K562 (cell line): Measurements from ENCODE around the gene QKI. TPM values are rescaled to one million over a fixed set of nuclear protein-coding genes. Genes with fewer than 3 reads are reported as not detected.

ENCODE experiments used
- HNRNPLL ChIP-seq: fragments of 200-400 bp; formaldehyde crosslinking; IDR thresholded peaks from 2 replicates; pipeline ENCODE4 v1.6.1; 2017; ENCODE audit warnings: low read length, low read depth, mild to moderate bottlenecking; ENCODE audit not compliant: poor library complexity, severe bottlenecking
- NCOA2 ChIP-seq, 2 experiments: fragments of 450-650 bp; IDR thresholded peaks; 2 replicates each; pipeline ENCODE4 v1.6.1; 2018; ENCODE audit warnings: mild to moderate bottlenecking in 2 of 2, moderate library complexity in 1 of 2; ENCODE audit not compliant: partially characterized antibody in 2 of 2
- SIN3B ChIP-seq: fragments of 450-650 bp; IDR thresholded peaks from 2 replicates; pipeline ENCODE4 v1.6.1; 2017; ENCODE audit warnings: low read depth, mild to moderate bottlenecking, moderate library complexity
- SRSF3 ChIP-seq: fragments of 200-400 bp; formaldehyde crosslinking; IDR thresholded peaks from 2 replicates; pipeline ENCODE4 v1.6.1; 2016; ENCODE audit warnings: mild to moderate bottlenecking, low read length, moderate library complexity; ENCODE audit not compliant: insufficient read depth
- ZNF175 ChIP-seq: fragments of 200-800 bp; sonication (Bioruptor generic); IDR thresholded peaks from 2 replicates; pipeline ENCODE4 v1.6.1; 2016; ENCODE audit warnings: low read depth, mild to moderate bottlenecking, missing genetic modification characterization, missing compliant biosample characterization
- ZNF263 ChIP-seq: sonication (generic); formaldehyde crosslinking; IDR thresholded peaks from 2 replicates; pipeline ENCODE4 v1.8.0; 2022; ENCODE audit warnings: mild to moderate bottlenecking, missing genetic modification reagents, borderline replicate concordance
- polyA plus RNA-seq, 8 experiments: library from polyadenylated mRNA; depleted of rRNA in 4 of 8; stranded (reverse) in 5 of 8; unstranded in 3 of 8; fragments of >200 nt; fragmentation: Nextera tagmentation in 2 of 8; fragmentation: Illumina TruSeq in 1 of 8; extraction: Ambion mirVana in 2 of 8; extraction: Trizol in 1 of 8; gene quantifications; 2 replicates each; pipeline versions ENCODE4 v1.2.1 to v1.2.3, GENCODE V29; 2011 to 2014; ENCODE audit warnings: inconsistent platforms in 1 of 8, missing spikeins in 1 of 8
- total RNA-seq, 7 experiments: library from RNA; depleted of rRNA in 6 of 7; stranded (reverse); fragments of >200 nt in 6 of 7; fragmentation: Illumina TruSeq in 2 of 7; extraction: Trizol in 2 of 7; gene quantifications; 2 replicates each; pipeline versions ENCODE4 v1.2.1 to v1.2.3, GENCODE V29; 2011 to 2021; ENCODE audit warnings: low replicate concordance in 1 of 7
- TF ChIP-seq, protein P1 (sequence below): fragments of 450-650 bp; IDR thresholded peaks from 2 replicates; pipeline ENCODE4 v1.6.1; 2016; ENCODE audit warnings: low read depth
- TF ChIP-seq, protein P2 (sequence below), 2 experiments: fragments of 450-650 bp in 1 of 2; sonication (generic) in 1 of 2; formaldehyde crosslinking in 1 of 2; IDR thresholded peaks; 2 replicates each; pipeline versions ENCODE4 v1.7.1 to v1.9.0; 2016 to 2022; ENCODE audit warnings: inconsistent platforms in 1 of 2, mild to moderate bottlenecking in 1 of 2, missing genetic modification reagents in 1 of 2

Gene QKI
- total and polyA plus RNA-seq, 9 of the 15 experiments (the other 6 are each of a cell fraction or from before 2014, with no cell fraction given) = 20.4 to 215 (median 123) TPM

DNA sequence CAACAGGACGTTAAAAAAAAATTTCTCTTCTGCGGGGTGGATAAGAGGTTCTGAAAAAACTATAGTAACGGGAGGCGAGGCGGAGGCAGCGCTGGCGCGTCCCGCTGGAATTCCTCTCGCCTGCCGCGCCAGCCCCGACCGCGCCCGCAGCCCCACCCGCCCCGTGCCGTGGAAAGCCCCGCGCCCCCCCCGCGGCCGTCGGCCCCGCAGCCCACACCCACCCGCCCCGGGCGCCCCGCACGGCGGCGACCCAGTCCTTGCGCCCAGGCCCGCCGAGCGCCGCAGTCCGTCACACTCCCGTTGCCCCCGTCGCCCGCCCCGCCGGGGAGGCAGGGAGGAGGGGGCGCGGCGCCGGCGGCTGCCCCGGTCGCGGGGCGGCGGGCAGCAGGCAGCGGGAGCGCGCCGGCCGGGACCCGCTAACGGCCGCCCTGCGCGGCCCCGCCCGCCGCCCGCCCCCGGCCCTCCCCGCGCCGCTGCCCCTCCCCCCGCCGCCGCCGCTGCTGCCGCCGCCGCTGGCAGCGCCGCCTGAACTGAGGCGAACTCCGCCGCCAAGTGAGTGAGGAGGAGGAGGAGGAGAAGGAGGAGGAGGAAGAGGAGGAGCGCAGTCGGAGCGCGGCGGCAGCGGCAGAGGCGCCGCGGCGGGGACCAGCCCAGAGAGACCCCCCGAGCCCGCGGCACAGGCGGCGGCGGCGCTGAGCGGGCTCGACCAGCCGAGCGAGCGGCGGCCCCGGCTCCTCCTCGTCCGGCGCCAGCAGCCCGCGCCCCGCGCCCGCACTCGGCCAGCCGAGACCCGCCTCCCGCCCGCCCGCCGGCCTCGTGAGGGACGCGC, at the start of gene QKI (continued):
- TF ChIP-seq, protein P1, sequence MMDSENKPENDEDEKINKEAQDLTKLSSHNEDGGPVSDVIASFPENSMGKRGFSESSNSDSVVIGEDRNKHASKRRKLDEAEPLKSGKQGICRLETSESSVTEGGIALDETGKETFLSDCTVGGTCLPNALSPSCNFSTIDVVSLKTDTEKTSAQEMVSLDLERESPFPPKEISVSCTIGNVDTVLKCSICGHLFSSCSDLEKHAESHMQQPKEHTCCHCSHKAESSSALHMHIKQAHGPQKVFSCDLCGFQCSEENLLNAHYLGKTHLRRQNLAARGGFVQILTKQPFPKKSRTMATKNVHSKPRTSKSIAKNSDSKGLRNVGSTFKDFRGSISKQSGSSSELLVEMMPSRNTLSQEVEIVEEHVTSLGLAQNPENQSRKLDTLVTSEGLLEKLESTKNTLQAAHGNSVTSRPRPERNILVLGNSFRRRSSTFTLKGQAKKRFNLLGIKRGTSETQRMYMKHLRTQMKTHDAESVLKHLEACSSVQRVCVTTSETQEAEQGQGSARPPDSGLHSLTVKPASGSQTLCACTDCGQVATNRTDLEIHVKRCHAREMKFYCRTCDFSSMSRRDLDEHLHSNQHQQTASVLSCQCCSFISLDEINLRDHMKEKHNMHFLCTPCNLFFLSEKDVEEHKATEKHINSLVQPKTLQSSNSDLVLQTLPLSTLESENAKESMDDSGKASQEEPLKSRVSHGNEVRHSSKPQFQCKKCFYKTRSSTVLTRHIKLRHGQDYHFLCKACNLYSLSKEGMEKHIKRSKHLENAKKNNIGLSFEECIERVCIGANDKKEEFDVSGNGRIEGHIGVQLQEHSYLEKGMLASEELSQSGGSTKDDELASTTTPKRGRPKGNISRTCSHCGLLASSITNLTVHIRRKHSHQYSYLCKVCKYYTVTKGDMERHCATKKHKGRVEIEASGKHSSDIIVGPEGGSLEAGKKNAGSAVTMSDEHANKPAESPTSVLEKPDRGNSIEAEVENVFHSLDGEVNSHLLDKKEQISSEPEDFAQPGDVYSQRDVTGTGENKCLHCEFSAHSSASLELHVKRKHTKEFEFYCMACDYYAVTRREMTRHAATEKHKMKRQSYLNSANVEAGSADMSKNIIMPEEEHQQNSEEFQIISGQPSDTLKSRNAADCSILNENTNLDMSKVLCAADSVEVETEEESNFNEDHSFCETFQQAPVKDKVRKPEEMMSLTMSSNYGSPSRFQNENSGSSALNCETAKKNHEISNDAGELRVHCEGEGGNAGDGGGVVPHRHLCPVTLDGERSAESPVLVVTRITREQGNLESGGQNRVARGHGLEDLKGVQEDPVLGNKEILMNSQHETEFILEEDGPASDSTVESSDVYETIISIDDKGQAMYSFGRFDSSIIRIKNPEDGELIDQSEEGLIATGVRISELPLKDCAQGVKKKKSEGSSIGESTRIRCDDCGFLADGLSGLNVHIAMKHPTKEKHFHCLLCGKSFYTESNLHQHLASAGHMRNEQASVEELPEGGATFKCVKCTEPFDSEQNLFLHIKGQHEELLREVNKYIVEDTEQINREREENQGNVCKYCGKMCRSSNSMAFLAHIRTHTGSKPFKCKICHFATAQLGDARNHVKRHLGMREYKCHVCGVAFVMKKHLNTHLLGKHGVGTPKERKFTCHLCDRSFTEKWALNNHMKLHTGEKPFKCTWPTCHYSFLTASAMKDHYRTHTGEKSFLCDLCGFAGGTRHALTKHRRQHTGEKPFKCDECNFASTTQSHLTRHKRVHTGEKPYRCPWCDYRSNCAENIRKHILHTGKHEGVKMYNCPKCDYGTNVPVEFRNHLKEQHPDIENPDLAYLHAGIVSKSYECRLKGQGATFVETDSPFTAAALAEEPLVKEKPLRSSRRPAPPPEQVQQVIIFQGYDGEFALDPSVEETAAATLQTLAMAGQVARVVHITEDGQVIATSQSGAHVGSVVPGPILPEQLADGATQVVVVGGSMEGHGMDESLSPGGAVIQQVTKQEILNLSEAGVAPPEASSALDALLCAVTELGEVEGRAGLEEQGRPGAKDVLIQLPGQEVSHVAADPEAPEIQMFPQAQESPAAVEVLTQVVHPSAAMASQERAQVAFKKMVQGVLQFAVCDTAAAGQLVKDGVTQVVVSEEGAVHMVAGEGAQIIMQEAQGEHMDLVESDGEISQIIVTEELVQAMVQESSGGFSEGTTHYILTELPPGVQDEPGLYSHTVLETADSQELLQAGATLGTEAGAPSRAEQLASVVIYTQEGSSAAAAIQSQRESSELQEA = no peak
- TF ChIP-seq SIN3B (0 out of 2 replicates have a peak, but pooled peaks have one; percentile 23), HNRNPLL (peak; percentile 16), NCOA2 (IDR thresholded peaks at IDR 0.05; ENCODE audit: partially characterized antibody in 2 of 2) (no peak), ZNF175 (0 out of 2 replicates have a peak, but pooled peaks have one; percentile 16), SRSF3 (no peak), ZNF263 (CRISPR knock-in tag) (peak; percentile 97)
- TF ChIP-seq, protein P2, sequence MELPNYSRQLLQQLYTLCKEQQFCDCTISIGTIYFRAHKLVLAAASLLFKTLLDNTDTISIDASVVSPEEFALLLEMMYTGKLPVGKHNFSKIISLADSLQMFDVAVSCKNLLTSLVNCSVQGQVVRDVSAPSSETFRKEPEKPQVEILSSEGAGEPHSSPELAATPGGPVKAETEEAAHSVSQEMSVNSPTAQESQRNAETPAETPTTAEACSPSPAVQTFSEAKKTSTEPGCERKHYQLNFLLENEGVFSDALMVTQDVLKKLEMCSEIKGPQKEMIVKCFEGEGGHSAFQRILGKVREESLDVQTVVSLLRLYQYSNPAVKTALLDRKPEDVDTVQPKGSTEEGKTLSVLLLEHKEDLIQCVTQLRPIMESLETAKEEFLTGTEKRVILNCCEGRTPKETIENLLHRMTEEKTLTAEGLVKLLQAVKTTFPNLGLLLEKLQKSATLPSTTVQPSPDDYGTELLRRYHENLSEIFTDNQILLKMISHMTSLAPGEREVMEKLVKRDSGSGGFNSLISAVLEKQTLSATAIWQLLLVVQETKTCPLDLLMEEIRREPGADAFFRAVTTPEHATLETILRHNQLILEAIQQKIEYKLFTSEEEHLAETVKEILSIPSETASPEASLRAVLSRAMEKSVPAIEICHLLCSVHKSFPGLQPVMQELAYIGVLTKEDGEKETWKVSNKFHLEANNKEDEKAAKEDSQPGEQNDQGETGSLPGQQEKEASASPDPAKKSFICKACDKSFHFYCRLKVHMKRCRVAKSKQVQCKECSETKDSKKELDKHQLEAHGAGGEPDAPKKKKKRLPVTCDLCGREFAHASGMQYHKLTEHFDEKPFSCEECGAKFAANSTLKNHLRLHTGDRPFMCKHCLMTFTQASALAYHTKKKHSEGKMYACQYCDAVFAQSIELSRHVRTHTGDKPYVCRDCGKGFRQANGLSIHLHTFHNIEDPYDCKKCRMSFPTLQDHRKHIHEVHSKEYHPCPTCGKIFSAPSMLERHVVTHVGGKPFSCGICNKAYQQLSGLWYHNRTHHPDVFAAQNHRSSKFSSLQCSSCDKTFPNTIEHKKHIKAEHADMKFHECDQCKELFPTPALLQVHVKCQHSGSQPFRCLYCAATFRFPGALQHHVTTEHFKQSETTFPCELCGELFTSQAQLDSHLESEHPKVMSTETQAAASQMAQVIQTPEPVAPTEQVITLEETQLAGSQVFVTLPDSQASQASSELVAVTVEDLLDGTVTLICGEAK (IDR thresholded peaks at IDR 0.05) = no peak
- TF ChIP-seq, protein P2 (CRISPR knock-in tag; IDR thresholded peaks at IDR 0.05) = no peak
